CD14-positive monocyte (primary cell): ENCODE data around the gene FOXP1. TPM values are rescaled to one million over a fixed set of nuclear protein-coding genes. Genes with fewer than 3 reads are reported as not detected.
A peak's percentile ranks its signal among the peaks of the same experiment; 100 is the strongest.
"Not testable (repeated sequence)": the region's sequence is repeated elsewhere in the genome, so short reads cannot be mapped to it uniquely, and the experiment has no call there.

ENCODE experiments used
- DNase-seq, 3 donors: peaks; one replicate each; pipeline ENCODE4 v3.0.0-alpha.2; 2011 to 2022
- H2AFZ ChIP-seq: 2 replicates; pipeline ENCODE4 v1.6.0; 2012; ENCODE audit warnings: mild to moderate bottlenecking, low read depth, low read length, inconsistent platforms; ENCODE audit not compliant: insufficient read depth, poor library complexity, severe bottlenecking
- H3K27ac ChIP-seq, 2 donors: 1 replicate in 1 of 2; 2 replicates in 1 of 2; pipeline ENCODE4 v1.5.1; 2012 to 2013; ENCODE audit warnings: low read length in 2 of 2, control low read depth in 1 of 2, inconsistent platforms in 1 of 2, low read depth in 1 of 2, mild to moderate bottlenecking in 1 of 2
- H3K27me3 ChIP-seq, 2 donors: one replicate each; pipeline versions ENCODE4 v1.6.0 to v1.6.1; 2011 to 2013; ENCODE audit warnings: low read length in 2 of 2; ENCODE audit not compliant: control insufficient read depth in 2 of 2, insufficient read depth in 2 of 2
- H3K36me3 ChIP-seq, 2 donors: replicated peaks in 1 of 2; 1 replicate in 1 of 2; 2 replicates in 1 of 2; pipeline versions ENCODE4 v1.5.1 to v1.6.1; 2012 to 2013; ENCODE audit warnings: low read length in 2 of 2, control low read depth in 1 of 2, inconsistent platforms in 1 of 2, mild to moderate bottlenecking in 1 of 2; ENCODE audit not compliant: insufficient read depth in 2 of 2, control insufficient read depth in 1 of 2
- H3K4me1 ChIP-seq, 2 donors: 1 replicate in 1 of 2; 2 replicates in 1 of 2; pipeline versions ENCODE4 v1.5.1 to v1.6.1; 2012 to 2013; ENCODE audit warnings: low read length in 2 of 2, control low read depth in 1 of 2, inconsistent platforms in 1 of 2, mild to moderate bottlenecking in 1 of 2, moderate library complexity in 1 of 2; ENCODE audit not compliant: insufficient read depth in 2 of 2, control insufficient read depth in 1 of 2
- H3K4me2 ChIP-seq: replicated peaks from 2 replicates; pipeline ENCODE3; 2012; ENCODE audit warnings: low read length, moderate library complexity, mild to moderate bottlenecking; ENCODE audit not compliant: poor library complexity, severe bottlenecking; ENCODE audit errors: extremely low read depth
- H3K4me3 ChIP-seq, 3 experiments: fragments of 200-600 bp in 1 of 3; sonication (generic) in 1 of 3; replicated peaks in 1 of 3; 1 replicate in 2 of 3; 2 replicates in 1 of 3; pipeline ENCODE4 v1.5.1; 2011 to 2013; ENCODE audit warnings: low read length in 3 of 3, mild to moderate bottlenecking in 3 of 3, control low read depth in 2 of 3, low read depth in 2 of 3, inconsistent platforms in 1 of 3, moderate library complexity in 1 of 3
- H3K79me2 ChIP-seq: 2 replicates; pipeline ENCODE4 v1.6.0; 2012; ENCODE audit warnings: mild to moderate bottlenecking, control low read depth, inconsistent platforms, low read length, moderate library complexity; ENCODE audit not compliant: insufficient read depth
- H3K9ac ChIP-seq: 2 replicates; pipeline ENCODE4 v1.6.0; 2017; ENCODE audit warnings: low read length, mild to moderate bottlenecking; ENCODE audit not compliant: insufficient read depth, poor library complexity, severe bottlenecking
- H3K9me3 ChIP-seq, 2 donors: replicated peaks in 1 of 2; 1 replicate in 1 of 2; 2 replicates in 1 of 2; pipeline versions ENCODE4 v1.5.1 to v1.6.1; 2012 to 2013; ENCODE audit warnings: low read length in 2 of 2, control low read depth in 1 of 2; ENCODE audit not compliant: control insufficient read depth in 1 of 2, insufficient read depth in 1 of 2
- H4K20me1 ChIP-seq: 2 replicates; pipeline ENCODE4 v1.6.0; 2012; ENCODE audit warnings: mild to moderate bottlenecking, low read length, control low read depth, moderate library complexity; ENCODE audit not compliant: insufficient read depth
- H3K27ac Mint-ChIP-seq, 7 donors: one replicate each; pipeline ENCODE4 v1.8.0; 2020; ENCODE audit warnings: mild to moderate bottlenecking in 7 of 7, mixed read lengths in 7 of 7, moderate library complexity in 6 of 7, inconsistent platforms in 2 of 7
- H3K27me3 Mint-ChIP-seq, 3 donors: one replicate each; pipeline ENCODE4 v1.8.0; 2021 to 2022; ENCODE audit warnings: low read depth in 3 of 3, mild to moderate bottlenecking in 3 of 3, mixed read lengths in 3 of 3, moderate library complexity in 3 of 3, inconsistent platforms in 1 of 3
- H3K36me3 Mint-ChIP-seq, 2 donors: one replicate each; pipeline ENCODE4 v1.8.0; 2020; ENCODE audit warnings: mixed read lengths in 2 of 2, inconsistent platforms in 1 of 2, mild to moderate bottlenecking in 1 of 2
- H3K4me1 Mint-ChIP-seq: one replicate; pipeline ENCODE4 v1.8.0; 2020; ENCODE audit warnings: mild to moderate bottlenecking, mixed read lengths
- H3K4me3 Mint-ChIP-seq, 2 donors: one replicate each; pipeline ENCODE4 v1.8.0; 2020; ENCODE audit warnings: mild to moderate bottlenecking in 2 of 2, mixed read lengths in 2 of 2, moderate library complexity in 1 of 2
- H3K9me3 Mint-ChIP-seq, 7 donors: one replicate each; pipeline ENCODE4 v1.8.0; 2020 to 2022; ENCODE audit warnings: mixed read lengths in 7 of 7, mild to moderate bottlenecking in 6 of 7, moderate library complexity in 6 of 7, inconsistent platforms in 2 of 7
- CTCF ChIP-seq: fragments of 200-600 bp; IDR thresholded peaks from one replicate; pipeline ENCODE4 v1.8.0; 2022; ENCODE audit warnings: antibody characterized with exemption, mild to moderate bottlenecking
- WGBS: methylation state at CpG from one replicate; pipeline ENCODE4 v1.1.5; 2013; ENCODE audit warnings: missing lambda C conversion rate; ENCODE audit not compliant: insufficient coverage; 5-methylcytosine and 5-hydroxymethylcytosine counted together
- intact Hi-C, 2 donors: fragments of 100-400 bp; cut with micrococcal nuclease; formaldehyde crosslinking; loops; one replicate each; pipeline versions ENCODE4 v1.15.0 to v1.15.1; 2023
- polyA plus RNA-seq, 3 donors: library from polyadenylated mRNA; depleted of rRNA in 1 of 3; unstranded in 2 of 3; stranded (reverse) in 1 of 3; fragments of 300-500 nt in 2 of 3; fragments of >200 nt in 1 of 3; fragmentation: Illumina TruSeq in 2 of 3; gene quantifications; 1 replicate in 2 of 3; 2 replicates in 1 of 3; pipeline ENCODE4 v1.2.3, GENCODE V29; 2012 to 2021

FOXP1 gene
- polyA plus RNA-seq, 3 donors: 25.7 to 42.6 (median 27.8) TPM

GRCh38 chr3:70977712-70978111 is 605.8 kb downstream of the FOXP1 start:
- Histone ChIP-seq H3K27me3 (no peaks in the 10 kb centered on the region), H3K79me2 (no peaks in the 10 kb centered on the region), H3K4me2 (no peak overlapping the region), H3K9me3 (no peaks in the 10 kb centered on the region), H3K4me1 (no peaks in the 10 kb centered on the region), H3K27ac (no peak overlapping the region), H3K9ac (no peak overlapping the region), H2AFZ (no peak overlapping the region), H4K20me1 (peaks cover 10% of the 10 kb centered on the region), H3K4me3 (no peak overlapping the region), H3K36me3 (peaks cover 48 to 74% of the 10 kb centered on the region in 2 donors)
- DNase-seq: no peak
- Mint-ChIP-seq H3K27me3 (peaks cover 0 to 3% (median 2%) of the 10 kb centered on the region in 3 donors), H3K4me3 (no peak overlapping the region), H3K9me3 (no peaks in the 10 kb centered on the region), H3K27ac (peak overlapping the region in 1 of 7 donors; percentile 50), H3K36me3 (peaks cover 50 to 65% of the 10 kb centered on the region in 2 donors), H3K4me1 (no peaks in the 10 kb centered on the region)
- intact Hi-C loops: no loop called here
- no peak for TF ChIP-seq CTCF
- WGBS: over 99% methylated on average over 10 of the region's 13 CpGs

GRCh38 chr3:70975981-70976380 is 607.5 kb downstream of the FOXP1 start:
- H3K4me1 ChIP-seq, DNase-seq, H4K20me1 ChIP-seq, H3K27ac ChIP-seq, H3K27me3 Mint-ChIP-seq, H3K27me3 ChIP-seq, H3K79me2 ChIP-seq, H3K4me3 Mint-ChIP-seq, intact Hi-C loops, H3K4me1 Mint-ChIP-seq, H3K4me2 ChIP-seq, H3K4me3 ChIP-seq, H3K9me3 ChIP-seq, H3K9ac ChIP-seq, H2AFZ ChIP-seq, H3K9me3 Mint-ChIP-seq: not testable (repeated sequence)
- Mint-ChIP-seq H3K27ac (peak overlapping the region in 2 of 7 donors; percentile 5 to 20), H3K36me3 (peaks cover 61 to 68% of the 10 kb centered on the region in 2 donors)
- H3K36me3 ChIP-seq: peaks cover 65 to 81% of the 10 kb centered on the region in 2 donors
- 100% methylated on average over 3 of the region's 5 CpGs for WGBS
